ENCODE data around the gene NPR1.
A peak's percentile ranks its signal among the peaks of the same experiment; 100 is the strongest.
"Not testable (repeated sequence)": the region's sequence is repeated elsewhere in the genome, so short reads cannot be mapped to it uniquely, and the experiment has no call there.

NPR1 gene

GRCh38 chr1:153639280-153639679 is 39.2 kb upstream of the NPR1 start:
- no peak for DNase-seq (ENCODE audit: low read depth)
- TF ChIP-seq MAX (IDR thresholded peaks at IDR 0.05; ENCODE audit: low read depth, low read length) (no peak), POLR2A (IDR thresholded peaks at IDR 0.05; ENCODE audit: extremely low read depth, insufficient read length) (no peak), MYC (IDR thresholded peaks at IDR 0.05; ENCODE audit: low read depth, low read length) (no peak)
- TF ChIP-seq, protein P1, sequence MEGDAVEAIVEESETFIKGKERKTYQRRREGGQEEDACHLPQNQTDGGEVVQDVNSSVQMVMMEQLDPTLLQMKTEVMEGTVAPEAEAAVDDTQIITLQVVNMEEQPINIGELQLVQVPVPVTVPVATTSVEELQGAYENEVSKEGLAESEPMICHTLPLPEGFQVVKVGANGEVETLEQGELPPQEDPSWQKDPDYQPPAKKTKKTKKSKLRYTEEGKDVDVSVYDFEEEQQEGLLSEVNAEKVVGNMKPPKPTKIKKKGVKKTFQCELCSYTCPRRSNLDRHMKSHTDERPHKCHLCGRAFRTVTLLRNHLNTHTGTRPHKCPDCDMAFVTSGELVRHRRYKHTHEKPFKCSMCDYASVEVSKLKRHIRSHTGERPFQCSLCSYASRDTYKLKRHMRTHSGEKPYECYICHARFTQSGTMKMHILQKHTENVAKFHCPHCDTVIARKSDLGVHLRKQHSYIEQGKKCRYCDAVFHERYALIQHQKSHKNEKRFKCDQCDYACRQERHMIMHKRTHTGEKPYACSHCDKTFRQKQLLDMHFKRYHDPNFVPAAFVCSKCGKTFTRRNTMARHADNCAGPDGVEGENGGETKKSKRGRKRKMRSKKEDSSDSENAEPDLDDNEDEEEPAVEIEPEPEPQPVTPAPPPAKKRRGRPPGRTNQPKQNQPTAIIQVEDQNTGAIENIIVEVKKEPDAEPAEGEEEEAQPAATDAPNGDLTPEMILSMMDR (IDR thresholded peaks at IDR 0.05; ENCODE audit: low read depth, low read length), result no peak
- H3K4me3 ChIP-seq (ENCODE audit: low read depth, low read length), result no peak overlapping the region

DNA sequence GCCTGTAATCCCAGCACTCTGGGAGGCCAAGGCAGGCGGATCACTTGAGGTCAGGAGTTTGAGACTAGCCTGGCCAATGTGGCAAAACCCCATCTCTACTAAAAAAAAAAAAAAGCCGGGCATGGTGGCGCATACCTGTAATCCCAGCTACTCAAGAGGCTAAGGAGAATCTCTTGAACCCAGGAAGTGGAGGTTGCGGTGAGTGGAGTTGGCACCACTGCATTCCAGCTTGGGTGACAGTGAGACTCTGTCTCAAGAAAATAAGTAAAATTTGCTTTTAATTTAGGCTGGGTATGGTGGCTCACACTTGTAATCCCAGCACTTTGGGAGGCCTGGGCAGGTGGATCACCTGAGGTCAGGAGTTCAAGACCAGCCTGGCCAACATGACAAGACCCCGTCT is 38.3 kb upstream of the NPR1 start:
- not testable (repeated sequence) for H3K4me3 ChIP-seq (ENCODE audit: low read depth, low read length); DNase-seq (ENCODE audit: low read depth)

- no peak overlapping the region for H3K4me3 ChIP-seq (ENCODE audit: low read depth, low read length)
- DNase-seq (ENCODE audit: low read depth), result no peak
- no peak for TF ChIP-seq POLR2A (IDR thresholded peaks at IDR 0.05; ENCODE audit: extremely low read depth, insufficient read length)
Observed at GRCh38 chr1:153640861-153641260, 37.6 kb upstream of the NPR1 start.

- DNase-seq (ENCODE audit: low read depth), result no peak
- TF ChIP-seq MAX (IDR thresholded peaks at IDR 0.05; ENCODE audit: low read depth, low read length) (no peak), POLR2A (IDR thresholded peaks at IDR 0.05; ENCODE audit: extremely low read depth, insufficient read length) (no peak), MYC (IDR thresholded peaks at IDR 0.05; ENCODE audit: low read depth, low read length) (no peak)
- TF ChIP-seq, protein P1 (IDR thresholded peaks at IDR 0.05; ENCODE audit: low read depth, low read length), result no peak
- no peak overlapping the region for H3K4me3 ChIP-seq (ENCODE audit: low read depth, low read length)
Observed at GRCh38 chr1:153642161-153642560, 36.3 kb upstream of the NPR1 start.

GRCh38 chr1:153643100-153643499 is 35.4 kb upstream of the NPR1 start:
- H3K4me3 ChIP-seq (ENCODE audit: low read depth, low read length), result no peak overlapping the region
- TF ChIP-seq MYC (IDR thresholded peaks at IDR 0.05; ENCODE audit: low read depth, low read length) (no peak), MAX (IDR thresholded peaks at IDR 0.05; ENCODE audit: low read depth, low read length) (no peak), POLR2A (IDR thresholded peaks at IDR 0.05; ENCODE audit: extremely low read depth, insufficient read length) (no peak)
- TF ChIP-seq, protein P1 (IDR thresholded peaks at IDR 0.05; ENCODE audit: low read depth, low read length), result no peak
- DNase-seq (ENCODE audit: low read depth), result no peak

- DNase-seq (ENCODE audit: low read depth), result no peak
- no peak for TF ChIP-seq POLR2A (IDR thresholded peaks at IDR 0.05; ENCODE audit: extremely low read depth, insufficient read length)
Observed at GRCh38 chr1:153643816-153644215, 34.7 kb upstream of the NPR1 start.

GRCh38 chr1:153646672-153647345 is 31.7 kb upstream of the NPR1 start:
- H3K4me3 ChIP-seq (ENCODE audit: low read depth, low read length), result no peak overlapping the region
- DNase-seq (ENCODE audit: low read depth), result peak; percentile 30
- TF ChIP-seq, protein P1 (IDR thresholded peaks at IDR 0.05; ENCODE audit: low read depth, low read length), result no peak

More at GRCh38 chr1:153643816-153644215, 34.7 kb upstream of the NPR1 start:
- no peak overlapping the region for H3K4me3 ChIP-seq (ENCODE audit: low read depth, low read length)

DNA sequence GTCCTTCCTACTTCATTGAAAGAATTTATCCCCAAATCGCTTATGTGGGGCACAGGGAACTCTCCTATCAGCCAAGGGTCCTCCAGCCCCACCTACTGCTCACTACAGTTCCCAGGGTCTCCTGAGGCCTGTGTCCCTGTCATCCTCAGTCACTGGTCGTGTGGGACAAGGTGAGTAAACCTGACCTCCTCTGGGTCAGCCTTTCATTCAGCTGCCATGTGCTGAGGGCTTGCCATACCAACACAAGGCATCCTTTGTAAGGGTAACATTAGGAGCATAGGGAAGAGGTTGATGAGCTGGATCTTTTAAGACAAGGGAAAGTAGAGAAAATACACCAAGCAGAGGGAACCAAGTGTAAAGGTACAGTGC is 31.2 kb upstream of the NPR1 start:
- no peak overlapping the region for H3K4me3 ChIP-seq (ENCODE audit: low read depth, low read length)
- DNase-seq (ENCODE audit: low read depth), result no peak
- no peak for TF ChIP-seq MAX (IDR thresholded peaks at IDR 0.05; ENCODE audit: low read depth, low read length)
- TF ChIP-seq POLR2A (IDR thresholded peaks at IDR 0.05; ENCODE audit: extremely low read depth, insufficient read length), result no peak
- no peak for TF ChIP-seq MYC (IDR thresholded peaks at IDR 0.05; ENCODE audit: low read depth, low read length)
- TF ChIP-seq, protein P1 (IDR thresholded peaks at IDR 0.05; ENCODE audit: low read depth, low read length), result no peak

Measured in NB4 (cell line).